Neuronal stem cell (in vitro differentiated cells): Measurements from ENCODE around the gene CIDEA.
"Not testable (repeated sequence)": the region's sequence is repeated elsewhere in the genome, so short reads cannot be mapped to it uniquely, and the experiment has no call there.

Experiments
- DNase-seq: peaks from one replicate; pipeline ENCODE4 v3.0.0-alpha.2; 2013; ENCODE audit warnings: low spot score
- H2AFZ ChIP-seq: one replicate; pipeline ENCODE4 v1.6.1; 2013; ENCODE audit warnings: mild to moderate bottlenecking, low read length, inconsistent platforms
- H2AK5ac ChIP-seq: 2 replicates; pipeline ENCODE4 v1.6.1; 2013; ENCODE audit warnings: low read depth, mild to moderate bottlenecking, inconsistent platforms, low read length, moderate library complexity, mixed read lengths
- H2BK120ac ChIP-seq: 2 replicates; pipeline ENCODE4 v1.6.1; 2013; ENCODE audit warnings: low read depth, mild to moderate bottlenecking, inconsistent platforms, low read length, moderate library complexity, mixed read lengths
- H2BK12ac ChIP-seq: one replicate; pipeline ENCODE4 v1.6.1; 2013; ENCODE audit warnings: low read length, inconsistent platforms
- H2BK15ac ChIP-seq: 2 replicates; pipeline ENCODE4 v1.6.1; 2013; ENCODE audit warnings: mild to moderate bottlenecking, low read length, inconsistent platforms, mixed read lengths
- H2BK5ac ChIP-seq: one replicate; pipeline ENCODE4 v1.6.1; 2013; ENCODE audit warnings: inconsistent platforms, mild to moderate bottlenecking, low read length, moderate library complexity
- H3K14ac ChIP-seq: one replicate; pipeline ENCODE4 v1.6.1; 2013; ENCODE audit warnings: low read length, inconsistent platforms
- H3K18ac ChIP-seq: 2 replicates; pipeline ENCODE4 v1.6.1; 2013; ENCODE audit warnings: low read length, inconsistent platforms
- H3K23ac ChIP-seq: 2 replicates; pipeline ENCODE4 v1.6.1; 2013; ENCODE audit warnings: low read depth, mild to moderate bottlenecking, mixed read lengths, low read length, inconsistent platforms; ENCODE audit not compliant: poor library complexity
- H3K27ac ChIP-seq: replicated peaks from 3 replicates; pipeline ENCODE4 v1.5.1; 2013; ENCODE audit warnings: low read length, inconsistent platforms
- H3K27me3 ChIP-seq, 3 experiments: 2 replicates each; pipeline ENCODE4 v1.6.1; 2013; ENCODE audit warnings: low read length in 3 of 3, mild to moderate bottlenecking in 2 of 3, inconsistent platforms in 1 of 3, low read depth in 1 of 3, mixed read lengths in 1 of 3, moderate library complexity in 1 of 3; ENCODE audit not compliant: control insufficient read depth in 3 of 3, insufficient read depth in 3 of 3
- H3K36me3 ChIP-seq, 2 donors: replicated peaks in 1 of 2; 2 replicates each; pipeline ENCODE4 v1.6.1; 2013; ENCODE audit warnings: low read length in 2 of 2; ENCODE audit not compliant: control insufficient read depth in 2 of 2, insufficient read depth in 2 of 2
- H3K4ac ChIP-seq: 2 replicates; pipeline ENCODE4 v1.6.1; 2013; ENCODE audit warnings: inconsistent platforms, mild to moderate bottlenecking, low read length, moderate library complexity
- H3K4me1 ChIP-seq, 2 donors: 1 replicate in 1 of 2; 2 replicates in 1 of 2; pipeline ENCODE4 v1.6.1; 2013; ENCODE audit warnings: low read length in 2 of 2, low read depth in 1 of 2; ENCODE audit not compliant: control insufficient read depth in 2 of 2, insufficient read depth in 1 of 2
- H3K4me2 ChIP-seq: one replicate; pipeline ENCODE4 v1.6.1; 2013; ENCODE audit warnings: mild to moderate bottlenecking, low read length, inconsistent platforms; ENCODE audit not compliant: insufficient read depth, poor library complexity, severe bottlenecking
- H3K4me3 ChIP-seq, 2 donors: 2 replicates each; pipeline ENCODE4 v1.5.1; 2013; ENCODE audit warnings: low read length in 2 of 2, mild to moderate bottlenecking in 2 of 2, inconsistent platforms in 1 of 2, moderate library complexity in 1 of 2
- H3K79me1 ChIP-seq: one replicate; pipeline ENCODE4 v1.6.1; 2013; ENCODE audit warnings: low read depth, mild to moderate bottlenecking, inconsistent platforms, low read length, moderate library complexity
- H3K9ac ChIP-seq: one replicate; pipeline ENCODE4 v1.6.1; 2013; ENCODE audit warnings: mild to moderate bottlenecking, low read depth, low read length, inconsistent platforms; ENCODE audit not compliant: poor library complexity
- H3K9me3 ChIP-seq, 2 donors: replicated peaks in 1 of 2; 2 replicates each; pipeline versions ENCODE3 to v1.6.1; 2013; ENCODE audit warnings: low read length in 2 of 2, mild to moderate bottlenecking in 2 of 2, inconsistent platforms in 1 of 2, low read depth in 1 of 2, mixed read lengths in 1 of 2, moderate library complexity in 1 of 2; ENCODE audit not compliant: control insufficient read depth in 2 of 2, insufficient read depth in 1 of 2
- H4K8ac ChIP-seq: one replicate; pipeline ENCODE4 v1.6.1; 2013; ENCODE audit warnings: low read depth, mild to moderate bottlenecking, inconsistent platforms, low read length, moderate library complexity
- H4K91ac ChIP-seq: one replicate; pipeline ENCODE4 v1.6.1; 2013; ENCODE audit warnings: low read length, low read depth, mild to moderate bottlenecking, inconsistent platforms; ENCODE audit not compliant: poor library complexity
- WGBS, 2 donors: extraction: QIAGEN DNeasy Blood & Tissue Kit; methylation state at CpG; one replicate each; pipeline ENCODE4 v1.1.7; 2013; ENCODE audit warnings: missing lambda C conversion rate in 2 of 2, mixed read lengths in 1 of 2; ENCODE audit not compliant: insufficient read length in 2 of 2, insufficient replicate concordance in 1 of 2; ENCODE audit errors: extremely low coverage in 2 of 2; 5-methylcytosine and 5-hydroxymethylcytosine counted together

Gene CIDEA

DNA sequence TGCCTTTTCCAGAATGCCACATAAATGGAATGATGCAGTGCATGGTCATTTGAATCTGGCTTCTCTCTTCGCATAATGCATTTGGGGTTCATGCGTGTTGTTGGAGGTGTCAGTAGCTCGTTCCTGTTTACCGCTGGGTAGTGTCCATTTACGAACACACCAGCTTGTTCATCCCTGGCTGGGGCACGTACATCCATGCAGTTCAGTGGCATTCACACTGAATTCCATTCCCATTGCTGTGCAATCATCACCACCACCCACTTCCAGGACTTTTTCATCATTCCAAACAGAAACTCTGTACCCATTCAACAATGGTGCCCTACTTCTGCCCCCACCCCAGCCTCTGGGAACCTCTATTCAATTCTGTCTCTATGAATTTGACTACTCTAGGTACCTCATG lies 14.7 kb upstream of the CIDEA start:
- Histone ChIP-seq H3K27ac (no peak overlapping the region), H2AFZ (no peak overlapping the region)
- no CpG with 5 or more reads among the region's 6 CpGs for WGBS, 2 donors

DNA sequence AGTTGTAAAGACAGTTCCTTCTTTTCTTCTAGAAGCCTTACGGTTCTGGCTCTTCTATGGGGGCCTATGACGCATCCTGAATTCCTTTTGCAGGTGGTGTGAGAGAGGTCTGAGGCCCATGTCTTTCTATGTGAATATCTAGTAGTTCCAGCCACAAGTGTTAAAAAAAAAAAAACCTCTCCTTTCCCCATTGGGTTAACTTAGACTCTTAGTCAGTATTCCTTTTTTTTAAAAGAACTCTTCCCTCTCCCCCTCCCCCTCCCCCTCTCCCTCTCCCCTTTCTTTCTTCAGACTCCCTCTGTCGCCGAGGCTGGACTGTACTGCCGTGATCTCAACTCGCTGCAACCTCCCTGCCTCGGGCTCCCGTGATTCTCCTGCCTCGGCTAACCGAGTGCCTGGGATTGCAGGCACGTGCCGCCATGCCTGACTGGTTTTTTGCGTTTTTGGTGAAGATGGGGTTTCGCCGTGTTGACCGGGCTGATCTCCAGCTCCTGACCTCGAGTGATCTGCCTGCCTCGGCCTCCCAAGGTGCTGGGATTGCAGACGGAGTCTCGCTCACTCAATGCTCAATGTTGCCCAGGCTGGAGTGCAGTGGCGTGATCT lies 11.4 kb upstream of the CIDEA start:
- Histone ChIP-seq H3K79me1 (no peaks in the 10 kb centered on the region), H2BK12ac (no peak overlapping the region), H3K4ac (no peak overlapping the region), H3K4me3 (no peak overlapping the region), H2AFZ (no peak overlapping the region), H2AK5ac (no peak overlapping the region), H3K9me3 (no peaks in the 10 kb centered on the region), H3K27me3 (peaks cover 0 to 37% (median 6%) of the 10 kb centered on the region in 3 experiments), H3K23ac (no peak overlapping the region), H3K4me1 (peaks cover 0 to 2% of the 10 kb centered on the region in 2 donors), H3K14ac (no peak overlapping the region), H3K18ac (no peak overlapping the region), H4K8ac (no peak overlapping the region), H2BK5ac (no peak overlapping the region), H2BK120ac (no peak overlapping the region), H3K27ac (no peak overlapping the region), H3K4me2 (no peak overlapping the region), H4K91ac (no peak overlapping the region), H3K9ac (no peak overlapping the region), H2BK15ac (no peak overlapping the region), H3K36me3 (no peaks in the 10 kb centered on the region)
- no CpG with 5 or more reads among the region's 21 CpGs for WGBS, 2 donors
- DNase-seq = no peak

More for the DNA sequence above, 14.7 kb upstream of the CIDEA start:
- Histone ChIP-seq H2BK120ac (no peak overlapping the region), H3K4ac (no peak overlapping the region), H3K9ac (no peak overlapping the region), H2BK12ac (no peak overlapping the region), H3K4me1 (peaks cover 0 to 3% of the 10 kb centered on the region in 2 donors), H3K4me3 (no peak overlapping the region), H4K91ac (no peak overlapping the region), H2AK5ac (no peak overlapping the region), H3K23ac (peak overlapping the region; percentile 35), H3K14ac (no peak overlapping the region), H4K8ac (no peak overlapping the region), H3K4me2 (no peak overlapping the region), H3K9me3 (peaks cover 0 to 3% of the 10 kb centered on the region in 2 donors), H3K18ac (no peak overlapping the region), H3K27me3 (peaks cover 0 to 20% (median 0%) of the 10 kb centered on the region in 3 experiments), H2BK15ac (no peak overlapping the region), H3K36me3 (no peaks in the 10 kb centered on the region), H2BK5ac (no peak overlapping the region), H3K79me1 (no peaks in the 10 kb centered on the region)
- DNase-seq = no peak

DNA sequence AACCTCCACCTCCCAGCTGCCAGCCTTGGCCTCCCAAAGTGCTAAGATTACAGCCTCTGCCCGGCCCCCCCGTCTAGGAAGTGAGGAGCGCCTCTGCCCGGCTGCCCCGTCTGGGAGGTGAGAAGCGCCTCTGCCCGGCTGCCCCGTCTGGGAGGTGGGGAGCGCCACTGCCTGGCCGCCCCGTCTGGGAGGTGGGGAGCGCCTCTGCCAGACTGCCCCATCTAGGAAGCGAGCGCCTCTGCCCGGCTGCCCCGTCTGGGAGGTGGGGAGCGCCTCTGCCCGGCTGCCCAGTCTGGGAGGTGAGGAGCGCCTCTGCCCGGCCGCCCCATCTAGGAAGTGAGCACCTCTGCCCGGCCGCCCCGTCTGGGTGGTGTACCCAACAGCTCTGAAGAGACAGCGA lies 10.9 kb upstream of the CIDEA start:
- H4K8ac ChIP-seq, H3K9me3 ChIP-seq, H3K14ac ChIP-seq, H3K9ac ChIP-seq, H3K18ac ChIP-seq, H3K4me3 ChIP-seq, H2BK5ac ChIP-seq, H3K4me1 ChIP-seq, H3K4me2 ChIP-seq, H3K4ac ChIP-seq, H2BK15ac ChIP-seq, DNase-seq, H3K36me3 ChIP-seq, H2BK12ac ChIP-seq, H4K91ac ChIP-seq, H3K23ac ChIP-seq, H2AFZ ChIP-seq, H2AK5ac ChIP-seq, H2BK120ac ChIP-seq, H3K27ac ChIP-seq, H3K79me1 ChIP-seq: not testable (repeated sequence)
- H3K27me3 ChIP-seq = peaks cover 0 to 42% (median 6%) of the 10 kb centered on the region in 3 experiments
- no CpG with 5 or more reads among the region's 25 CpGs for WGBS, 2 donors

DNA sequence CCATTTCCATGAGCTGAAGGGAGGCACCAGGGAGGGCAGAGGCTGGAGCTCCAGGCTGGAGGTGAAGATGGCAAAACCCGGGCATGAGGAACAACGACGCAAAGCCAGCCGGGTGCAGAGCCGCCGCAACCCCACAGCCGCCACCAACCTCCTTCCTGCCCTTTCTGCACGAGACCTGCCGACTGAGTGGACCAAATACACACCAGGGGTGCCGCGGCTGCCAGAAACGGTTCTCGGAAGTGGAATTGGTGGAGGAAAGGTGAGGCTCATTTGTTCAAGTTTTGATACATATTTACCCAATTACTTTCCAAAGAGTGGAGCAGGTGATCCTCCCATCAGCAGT lies 8.4 kb upstream of the CIDEA start:
- Histone ChIP-seq H3K4ac (no peak overlapping the region), H2AFZ (no peak overlapping the region), H3K9ac (no peak overlapping the region), H2BK5ac (no peak overlapping the region), H3K27ac (no peak overlapping the region), H3K9me3 (peaks cover 0 to 2% of the 10 kb centered on the region in 2 donors), H2BK120ac (no peak overlapping the region), H3K4me3 (no peak overlapping the region), H3K4me1 (peaks cover 0 to 2% of the 10 kb centered on the region in 2 donors), H3K79me1 (no peaks in the 10 kb centered on the region), H3K27me3 (peaks cover 0 to 50% (median 13%) of the 10 kb centered on the region in 3 experiments), H3K18ac (no peak overlapping the region), H4K91ac (no peak overlapping the region), H3K36me3 (no peaks in the 10 kb centered on the region), H2BK15ac (no peak overlapping the region), H4K8ac (no peak overlapping the region), H2AK5ac (no peak overlapping the region), H3K23ac (peak overlapping the region; percentile 11), H3K4me2 (no peak overlapping the region), H2BK12ac (no peak overlapping the region), H3K14ac (no peak overlapping the region)
- WGBS, 2 donors = no CpG with 5 or more reads among the region's 13 CpGs
- DNase-seq = no peak
